Urinary bladder (tissue), 4 donors: ENCODE data around the gene HNRNPA3. TPM values are rescaled to one million over a fixed set of nuclear protein-coding genes. Genes with fewer than 3 reads are reported as not detected.

ENCODE experiments used
- DNase-seq: peaks from one replicate; pipeline ENCODE4 v3.0.0-alpha.2; 2015; ENCODE audit errors: extremely low spot score
- H3K27ac ChIP-seq: one replicate; pipeline ENCODE4 v1.5.1; 2013; ENCODE audit warnings: low read depth, mild to moderate bottlenecking, moderate library complexity
- H3K36me3 ChIP-seq: one replicate; pipeline ENCODE4 v1.6.1; 2013; ENCODE audit warnings: mild to moderate bottlenecking, moderate library complexity; ENCODE audit not compliant: insufficient read depth
- H3K4me1 ChIP-seq: one replicate; pipeline ENCODE4 v1.6.1; 2013; ENCODE audit warnings: mild to moderate bottlenecking, moderate library complexity; ENCODE audit not compliant: insufficient read depth
- H3K4me3 ChIP-seq: one replicate; pipeline ENCODE4 v1.5.1; 2013; ENCODE audit warnings: low read depth, low read length
- WGBS: extraction: QIAGEN DNeasy Blood & Tissue Kit; methylation state at CpG from one replicate; pipeline ENCODE4 v1.1.7; 2013; 5-methylcytosine and 5-hydroxymethylcytosine counted together
- polyA plus RNA-seq: library from polyadenylated mRNA; stranded (reverse); fragments of 200-250 nt; gene quantifications from one replicate; pipeline ENCODE4 v1.2.3, GENCODE V29; 2013
- total RNA-seq: library from RNA; depleted of rRNA; stranded (reverse); fragments of >200 nt; gene quantifications from one replicate; pipeline ENCODE4 v1.2.3, GENCODE V29; 2014
- donor health status: healthy with polysubstance abuse.
- donor health status: healthy.

Gene HNRNPA3
- total and polyA plus RNA-seq, 2 donors, result 129 to 160 TPM

GRCh38 chr2:177232098-177232704 lies 19.6 kb downstream of the HNRNPA3 start:
- Histone ChIP-seq H3K36me3 (peaks cover 9% of the 10 kb centered on the region), H3K4me1 (peaks cover 2% of the 10 kb centered on the region), H3K4me3 (no peak overlapping the region), H3K27ac (no peak overlapping the region)
- 62% methylated on average over 8 of the region's 8 CpGs for WGBS
- DNase-seq, result no peak

DNA sequence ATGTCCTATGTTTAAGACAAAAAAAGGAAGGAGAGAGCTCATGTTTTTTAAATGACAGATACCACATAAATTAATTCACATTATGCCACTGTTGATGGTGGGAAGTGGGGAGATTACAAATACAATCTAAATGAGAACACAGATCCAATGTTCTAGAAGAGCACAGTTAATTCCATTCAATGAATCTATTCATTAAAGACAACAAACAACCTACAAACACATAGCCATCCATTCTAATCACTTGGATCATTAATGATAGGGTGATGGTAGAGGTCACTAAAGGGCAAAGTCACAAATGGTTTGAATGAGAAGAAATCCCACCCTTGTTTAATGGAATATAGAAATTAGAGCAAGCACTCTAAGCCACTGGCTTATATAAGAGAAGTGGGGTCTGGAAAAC lies 21.7 kb downstream of the HNRNPA3 start:
- Histone ChIP-seq H3K4me1 (peaks cover 2% of the 10 kb centered on the region), H3K27ac (no peak overlapping the region), H3K36me3 (peaks cover 7% of the 10 kb centered on the region), H3K4me3 (no peak overlapping the region)
- no peak for DNase-seq

GRCh38 chr2:177235855-177236437 lies 23.4 kb downstream of the HNRNPA3 start:
- H3K4me1 ChIP-seq, result peaks cover 2% of the 10 kb centered on the region
- DNase-seq, result no peak
- no peak overlapping the region for H3K4me3 ChIP-seq
- H3K27ac ChIP-seq, result no peak overlapping the region
- peaks cover 7% of the 10 kb centered on the region for H3K36me3 ChIP-seq
- 90% methylated on average over 6 of the region's 6 CpGs for WGBS

- Histone ChIP-seq H3K36me3 (no peaks in the 10 kb centered on the region), H3K4me3 (no peak overlapping the region), H3K27ac (no peak overlapping the region), H3K4me1 (peaks cover 2% of the 10 kb centered on the region)
- WGBS, result 54% methylated on average over 2 of the region's 2 CpGs
- DNase-seq, result no peak
Measured at GRCh38 chr2:177237932-177238331, 25.3 kb downstream of the HNRNPA3 start.

GRCh38 chr2:177239053-177239452 lies 26.5 kb downstream of the HNRNPA3 start:
- Histone ChIP-seq H3K36me3 (no peaks in the 10 kb centered on the region), H3K4me1 (peaks cover 6% of the 10 kb centered on the region), H3K4me3 (no peak overlapping the region), H3K27ac (no peak overlapping the region)
- no peak for DNase-seq
- WGBS, result 77% methylated on average over 6 of the region's 6 CpGs

GRCh38 chr2:177239932-177240630 lies 27.5 kb downstream of the HNRNPA3 start:
- 20% methylated on average over 5 of the region's 5 CpGs for WGBS
- Histone ChIP-seq H3K4me1 (peaks cover 6% of the 10 kb centered on the region), H3K27ac (peak overlapping the region; percentile 28), H3K36me3 (no peaks in the 10 kb centered on the region), H3K4me3 (no peak overlapping the region)
- DNase-seq, result no peak

GRCh38 chr2:177241711-177242120 lies 29.1 kb downstream of the HNRNPA3 start:
- H3K27ac ChIP-seq, result peak overlapping the region; percentile 93
- no peak overlapping the region for H3K4me3 ChIP-seq
- 19% methylated on average over 1 of the region's 1 CpG for WGBS
- DNase-seq, result no peak
- H3K36me3 ChIP-seq, result no peaks in the 10 kb centered on the region
- peaks cover 3% of the 10 kb centered on the region for H3K4me1 ChIP-seq

- peak; percentile 84 for DNase-seq
- Histone ChIP-seq H3K36me3 (no peaks in the 10 kb centered on the region), H3K4me3 (no peak overlapping the region), H3K27ac (peak overlapping the region; percentile 93), H3K4me1 (peaks cover 3% of the 10 kb centered on the region)
- 7% methylated on average over 5 of the region's 5 CpGs for WGBS
Measured at GRCh38 chr2:177242121-177242987, 29.8 kb downstream of the HNRNPA3 start.

DNA sequence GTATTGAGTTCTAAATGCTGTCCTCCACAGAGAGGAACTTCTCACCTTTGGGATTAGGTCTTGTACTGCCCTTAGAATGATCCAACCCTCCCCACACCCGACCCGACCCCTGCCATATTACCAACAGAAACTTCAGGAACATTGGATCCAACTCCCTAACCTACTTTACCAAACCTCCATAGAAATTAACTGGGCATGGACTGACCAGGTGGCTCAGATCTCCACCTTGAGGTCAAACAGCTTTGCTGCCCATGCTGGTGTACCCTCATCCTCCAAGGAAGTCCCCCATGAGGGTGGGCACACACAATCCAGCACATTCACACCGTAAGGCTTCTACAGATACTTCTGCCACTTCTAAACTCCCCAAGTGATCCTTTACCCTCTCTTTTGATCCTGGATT lies 30.5 kb downstream of the HNRNPA3 start:
- H3K4me3 ChIP-seq, result no peak overlapping the region
- WGBS, result 65% methylated on average over 3 of the region's 3 CpGs
- no peak for DNase-seq
- peak overlapping the region; percentile 32 for H3K27ac ChIP-seq
- H3K4me1 ChIP-seq, result peaks cover 3% of the 10 kb centered on the region
- H3K36me3 ChIP-seq, result no peaks in the 10 kb centered on the region

GRCh38 chr2:177243476-177243875 lies 30.9 kb downstream of the HNRNPA3 start:
- H3K4me1 ChIP-seq, result peaks cover 3% of the 10 kb centered on the region
- no peak overlapping the region for H3K4me3 ChIP-seq
- H3K27ac ChIP-seq, result peak overlapping the region; percentile 32
- no peak for DNase-seq
- H3K36me3 ChIP-seq, result no peaks in the 10 kb centered on the region

GRCh38 chr2:177244244-177244771 lies 31.7 kb downstream of the HNRNPA3 start:
- 95% methylated on average over 6 of the region's 6 CpGs for WGBS
- Histone ChIP-seq H3K27ac (no peak overlapping the region), H3K4me3 (no peak overlapping the region), H3K4me1 (peaks cover 3% of the 10 kb centered on the region), H3K36me3 (no peaks in the 10 kb centered on the region)
- DNase-seq, result no peak

- no peaks in the 10 kb centered on the region for H3K36me3 ChIP-seq
- no peak overlapping the region for H3K4me3 ChIP-seq
- H3K27ac ChIP-seq, result peak overlapping the region; percentile 50
- WGBS, result 16% methylated on average over 4 of the region's 4 CpGs
- DNase-seq, result no peak
- peaks cover 3% of the 10 kb centered on the region for H3K4me1 ChIP-seq
Measured at GRCh38 chr2:177245010-177245422, 32.4 kb downstream of the HNRNPA3 start.

DNA sequence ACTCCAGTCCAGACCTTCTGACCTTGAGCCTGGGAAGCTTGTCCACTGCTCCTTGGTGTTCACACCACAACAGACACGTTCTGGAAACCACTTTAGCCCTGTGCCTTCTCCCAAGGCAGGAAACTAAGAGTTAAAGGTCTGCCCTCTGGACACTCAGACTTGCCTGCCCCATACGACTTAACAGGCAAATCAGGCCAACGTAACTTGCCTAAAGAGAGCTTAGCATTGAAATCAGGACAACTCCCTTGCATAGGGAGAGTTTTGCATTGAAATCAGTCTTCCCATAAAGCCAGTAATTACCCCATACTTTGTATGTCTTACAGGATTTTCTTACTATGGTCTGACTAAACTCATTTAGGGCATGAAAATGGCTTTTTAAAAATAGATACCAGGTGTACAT lies 33.4 kb downstream of the HNRNPA3 start:
- 23% methylated on average over 3 of the region's 3 CpGs for WGBS
- no peak for DNase-seq
- H3K27ac ChIP-seq, result peak overlapping the region; percentile 2
- H3K4me1 ChIP-seq, result peaks cover 3% of the 10 kb centered on the region
- H3K4me3 ChIP-seq, result no peak overlapping the region
- H3K36me3 ChIP-seq, result no peaks in the 10 kb centered on the region
